Measurements from ENCODE around the gene PCSK6.

PCSK6 gene

GRCh38 chr15:101399431-101399830 is 90.1 kb downstream of the PCSK6 start:
- DNase-seq (ENCODE audit: low spot score) = no peak
- no peak for TF ChIP-seq CTCF (IDR thresholded peaks at IDR 0.05; ENCODE audit: extremely low read depth, insufficient read depth, missing control alignments)
- in situ Hi-C loops (cut with MboI; ENCODE audit: low pct_unique_long_range_greater_than_20kb, low sequenced_read_pairs, unreplicated experiment) = no loop called here

GRCh38 chr15:101398247-101398646 is 91.3 kb downstream of the PCSK6 start:
- no peak for TF ChIP-seq CTCF (IDR thresholded peaks at IDR 0.05; ENCODE audit: extremely low read depth, insufficient read depth, missing control alignments)
- in situ Hi-C loops (cut with MboI; ENCODE audit: low pct_unique_long_range_greater_than_20kb, low sequenced_read_pairs, unreplicated experiment) = no loop called here
- no peak for DNase-seq (ENCODE audit: low spot score)

DNA sequence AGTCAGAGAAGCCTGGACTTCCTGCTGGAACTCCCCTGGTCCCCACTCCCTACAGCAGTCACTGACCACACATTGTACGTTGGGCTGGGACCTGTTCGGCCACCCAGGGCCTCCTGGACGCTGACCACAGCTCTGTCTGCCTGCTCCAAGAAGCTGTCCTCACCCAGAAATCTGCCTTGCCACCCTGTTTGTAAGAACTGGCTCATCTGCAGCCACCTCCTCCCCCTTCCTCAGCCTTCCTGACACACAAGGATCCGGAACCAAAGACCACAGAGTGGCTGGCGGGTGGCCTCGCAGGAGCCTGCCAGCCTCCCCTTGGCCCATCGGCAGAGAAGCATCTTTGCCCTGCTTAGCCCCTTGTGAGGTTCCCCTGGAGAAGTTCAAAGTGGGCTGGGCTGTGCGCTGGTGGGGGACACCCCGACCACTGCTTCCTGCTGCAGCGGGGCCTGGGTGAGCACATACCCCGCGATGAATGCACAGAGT is 91.9 kb downstream of the PCSK6 start:
- in situ Hi-C loops (cut with MboI; ENCODE audit: low pct_unique_long_range_greater_than_20kb, low sequenced_read_pairs, unreplicated experiment) = no loop called here
- DNase-seq (ENCODE audit: low spot score) = no peak
- no peak for TF ChIP-seq CTCF (IDR thresholded peaks at IDR 0.05; ENCODE audit: extremely low read depth, insufficient read depth, missing control alignments)

- no peak for DNase-seq (ENCODE audit: low spot score)
- in situ Hi-C loops (cut with MboI; ENCODE audit: low pct_unique_long_range_greater_than_20kb, low sequenced_read_pairs, unreplicated experiment) = no loop called here
- no peak for TF ChIP-seq CTCF (IDR thresholded peaks at IDR 0.05; ENCODE audit: extremely low read depth, insufficient read depth, missing control alignments)
Observed at GRCh38 chr15:101396484-101397261, 92.8 kb downstream of the PCSK6 start.

DNA sequence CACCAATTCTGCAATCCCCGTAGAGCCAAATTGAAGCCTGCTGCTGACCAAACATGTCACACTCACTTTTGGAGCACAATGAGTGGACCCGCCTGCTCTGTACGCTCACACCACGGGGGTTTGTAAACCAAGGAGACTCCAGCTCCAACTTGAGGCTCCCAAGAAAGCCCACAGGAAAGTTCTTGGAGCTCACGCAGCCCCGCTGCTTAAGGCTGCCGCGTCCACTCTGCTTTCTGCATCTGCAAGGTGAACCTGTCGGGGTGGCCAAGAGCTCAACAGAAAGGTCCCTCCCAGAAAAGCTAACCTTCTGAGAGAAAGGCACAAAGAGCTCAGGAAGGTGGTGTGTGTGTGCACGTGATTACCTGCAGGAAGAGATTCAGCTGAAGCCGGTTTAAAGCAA is 94.9 kb downstream of the PCSK6 start:
- DNase-seq (ENCODE audit: low spot score) = no peak
- TF ChIP-seq CTCF (IDR thresholded peaks at IDR 0.05; ENCODE audit: extremely low read depth, insufficient read depth, missing control alignments) = no peak
- in situ Hi-C loops (cut with MboI; ENCODE audit: low pct_unique_long_range_greater_than_20kb, low sequenced_read_pairs, unreplicated experiment) = no loop called here

DNA sequence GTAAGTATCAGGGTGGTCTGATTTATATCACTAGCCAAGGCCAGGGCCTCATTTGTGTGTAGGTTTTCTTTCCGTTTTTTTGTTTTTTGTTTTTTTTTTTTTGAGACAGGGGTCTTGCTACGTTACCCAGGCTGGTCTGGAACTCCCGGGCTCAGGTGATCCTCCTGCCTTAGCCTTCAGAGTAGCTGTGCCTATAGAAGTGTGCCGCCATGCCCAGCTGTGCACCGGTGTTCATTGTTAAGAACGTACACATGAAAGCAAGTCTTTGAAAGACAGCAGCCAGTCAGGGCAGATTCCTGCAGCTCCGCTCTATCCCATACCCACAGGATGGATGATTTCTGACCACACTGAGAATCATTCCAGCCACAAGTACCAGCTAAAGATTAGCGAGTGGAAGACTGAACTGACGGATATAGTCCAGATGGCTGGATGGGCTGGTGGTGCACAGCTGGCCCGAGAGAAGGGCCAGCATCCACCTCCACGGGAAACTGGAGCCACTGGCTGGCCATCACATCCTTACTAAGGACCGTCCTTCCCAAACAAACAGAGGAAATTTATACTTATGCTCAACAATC is 95.4 kb downstream of the PCSK6 start:
- in situ Hi-C loops (cut with MboI; ENCODE audit: low pct_unique_long_range_greater_than_20kb, low sequenced_read_pairs, unreplicated experiment) = no loop called here
- no peak for TF ChIP-seq CTCF (IDR thresholded peaks at IDR 0.05; ENCODE audit: extremely low read depth, insufficient read depth, missing control alignments)
- no peak for DNase-seq (ENCODE audit: low spot score)

All from GM13977 (cell line).